HCT116 (cell line): ENCODE results near the gene STARD7. TPM values are rescaled to one million over a fixed set of nuclear protein-coding genes. Genes with fewer than 3 reads are reported as not detected.

Source experiments
- ATAC-seq: fragments of 200-7000 bp; cut with Tn5 transposase; 2 replicates; pipeline ENCODE4 v1.9.1; 2020; ENCODE audit warnings: mild to moderate bottlenecking, moderate library complexity
- BruUV-seq: library from RNA; stranded (reverse); fragments of 400-500 nt; replicated peaks from 2 replicates; lab custom pipeline; 2021; lab: Mats Ljungman, UMichigan
- CTCF ChIA-PET: fragments of 300-600 bp; sonication (Branson Sonifier 250); formaldehyde crosslinking; loops from one replicate; lab custom pipeline; 2021; ENCODE audit warnings: antibody characterized with exemption; lab: Charles Lee
- POLR2A ChIA-PET: fragments of 300-600, 350-600 bp; sonication (Branson Sonifier 250); formaldehyde crosslinking; loops from one replicate; lab custom pipeline; 2021; ENCODE audit warnings: antibody characterized with exemption; lab: Charles Lee
- RAD21 ChIA-PET, 2 experiments: fragments of 300-600 bp; sonication (Branson Sonifier 250); formaldehyde crosslinking; loops; one replicate each; lab custom pipeline; 2023; ENCODE audit warnings: low total read pairs in 2 of 2; ENCODE audit not compliant: uncharacterized antibody in 2 of 2, unreplicated experiment in 2 of 2, low non-redundant PET in 1 of 2; lab: Charles Lee
- DNase-seq: peaks from one replicate; pipeline ENCODE4 v3.0.0-alpha.2; 2010; ENCODE audit warnings: low read depth, low spot score
- H2AFZ ChIP-seq: fragments of 200-600 bp; shearing (Covaris generic), sonication (generic); 2 replicates; pipeline ENCODE4 v1.6.1; 2017; ENCODE audit warnings: low read depth, mixed run types, mixed read lengths, antibody characterized with exemption, low read length; ENCODE audit not compliant: poor library complexity, severe bottlenecking
- H3K27ac ChIP-seq: 2 replicates; pipeline ENCODE4 v1.5.1; 2012; ENCODE audit warnings: low read depth, low read length
- H3K27me3 ChIP-seq: fragments of 200-600 bp; sonication (generic); 2 replicates; pipeline ENCODE4 v1.6.1; 2016; ENCODE audit warnings: mixed run types, low read length, mixed read lengths; ENCODE audit not compliant: insufficient read depth
- H3K36me3 ChIP-seq, 2 experiments: fragments of 200-500 bp in 1 of 2; fragments of 200-600 bp in 1 of 2; sonication (Bioruptor generic) in 1 of 2; sonication (generic) in 1 of 2; 2 replicates each; pipeline versions ENCODE4 v1.5.1 to v1.6.1; 2014 to 2016; ENCODE audit warnings: low read length in 2 of 2, inconsistent platforms in 1 of 2, mixed read lengths in 1 of 2, mixed run types in 1 of 2; ENCODE audit not compliant: insufficient read depth in 2 of 2, control insufficient read depth in 1 of 2
- H3K4me1 ChIP-seq, 2 experiments: fragments of 200-600 bp in 1 of 2; sonication (generic) in 1 of 2; 2 replicates each; pipeline versions ENCODE4 v1.5.1 to v1.6.1; 2012 to 2017; ENCODE audit warnings: low read length in 2 of 2, inconsistent platforms in 1 of 2, mild to moderate bottlenecking in 1 of 2, mixed read lengths in 1 of 2, mixed run types in 1 of 2, moderate library complexity in 1 of 2; ENCODE audit not compliant: insufficient read depth in 2 of 2, control insufficient read depth in 1 of 2
- H3K4me2 ChIP-seq: fragments of 200-600 bp; sonication (generic); 2 replicates; pipeline ENCODE4 v1.6.1; 2017; ENCODE audit warnings: mixed run types, low read length, mixed read lengths
- H3K4me3 ChIP-seq, 2 experiments: fragments of 200-600 bp in 1 of 2; sonication (generic) in 1 of 2; replicated peaks in 1 of 2; 2 replicates each; pipeline ENCODE4 v1.5.1; 2011 to 2016; ENCODE audit warnings: low read length in 2 of 2, control low read depth in 1 of 2, low read depth in 1 of 2, mild to moderate bottlenecking in 1 of 2, mixed read lengths in 1 of 2, mixed run types in 1 of 2
- H3K79me2 ChIP-seq: fragments of 200-600 bp; sonication (generic); 2 replicates; pipeline ENCODE4 v1.6.1; 2017; ENCODE audit warnings: mild to moderate bottlenecking, mixed run types, low read length, moderate library complexity, mixed read lengths; ENCODE audit not compliant: insufficient read depth
- H3K9ac ChIP-seq: fragments of 200-600 bp; sonication (generic); 2 replicates; pipeline ENCODE4 v1.6.1; 2016; ENCODE audit warnings: low read length, mixed read lengths
- H3K9me2 ChIP-seq: fragments of 200-600 bp; sonication (generic), shearing (Covaris generic); 2 replicates; pipeline ENCODE4 v1.6.1; 2017; ENCODE audit warnings: mixed run types, mild to moderate bottlenecking, moderate library complexity; ENCODE audit not compliant: insufficient read depth
- H3K9me3 ChIP-seq, 2 experiments: fragments of 200-500 bp in 1 of 2; fragments of 200-600 bp in 1 of 2; sonication (Bioruptor generic) in 1 of 2; sonication (generic) in 1 of 2; 2 replicates each; pipeline ENCODE4 v1.6.1; 2014 to 2017; ENCODE audit warnings: low read length in 2 of 2, mixed read lengths in 2 of 2, inconsistent platforms in 1 of 2, low read depth in 1 of 2, mild to moderate bottlenecking in 1 of 2, mixed run types in 1 of 2, moderate library complexity in 1 of 2; ENCODE audit not compliant: control insufficient read depth in 1 of 2, insufficient read depth in 1 of 2
- H4K20me1 ChIP-seq: fragments of 200-600 bp; sonication (generic), shearing (Covaris generic); 2 replicates; pipeline ENCODE4 v1.6.1; 2017; ENCODE audit warnings: mixed run types, mild to moderate bottlenecking, moderate library complexity; ENCODE audit not compliant: insufficient read depth
- ATF3 ChIP-seq: IDR thresholded peaks from 2 replicates; pipeline ENCODE4 v1.6.1; 2012
- CBX3 ChIP-seq: IDR thresholded peaks from 2 replicates; pipeline ENCODE4 v1.6.1; 2012; ENCODE audit warnings: low read depth
- CTCF ChIP-seq, 3 experiments: fragments of 200-600 bp in 1 of 3; sonication (generic) in 1 of 3; IDR thresholded peaks in 2 of 3; conservative IDR thresholded peaks in 1 of 3; 2 replicates each; pipeline ENCODE4 v1.5.1; 2012 to 2017; ENCODE audit warnings: low read depth in 2 of 3, low read length in 2 of 3, antibody characterized with exemption in 1 of 3, borderline replicate concordance in 1 of 3, control low read depth in 1 of 3, mild to moderate bottlenecking in 1 of 3, mixed read lengths in 1 of 3, mixed run types in 1 of 3, moderate library complexity in 1 of 3; ENCODE audit not compliant: insufficient read depth in 1 of 3
- EGR1 ChIP-seq: IDR thresholded peaks from 2 replicates; pipeline ENCODE4 v1.6.1; 2012; ENCODE audit warnings: low read depth
- EZH2phosphoT487 ChIP-seq: fragments of 200-600 bp; IDR thresholded peaks from 2 replicates; pipeline ENCODE4 v1.6.1; 2018; ENCODE audit warnings: antibody characterized with exemption, borderline replicate concordance
- FOSL1 ChIP-seq: IDR thresholded peaks from 2 replicates; pipeline ENCODE4 v1.6.1; 2012; ENCODE audit warnings: low read depth
- JUND ChIP-seq: IDR thresholded peaks from 2 replicates; pipeline ENCODE4 v1.6.1; 2012
- MAX ChIP-seq: IDR thresholded peaks from 2 replicates; pipeline ENCODE4 v1.6.1; 2012
- POLR2A ChIP-seq: IDR thresholded peaks from 2 replicates; pipeline ENCODE4 v1.7.0; 2011; ENCODE audit warnings: borderline replicate concordance; ENCODE audit not compliant: insufficient read depth, insufficient read length; ENCODE audit errors: extremely low read depth
- POLR2AphosphoS5 ChIP-seq: IDR thresholded peaks from 2 replicates; pipeline ENCODE4 v1.6.1; 2011; ENCODE audit warnings: mild to moderate bottlenecking, low read depth, low read length, moderate library complexity
- RAD21 ChIP-seq: IDR thresholded peaks from 2 replicates; pipeline ENCODE4 v1.6.1; 2012; ENCODE audit warnings: low read depth, mild to moderate bottlenecking
- REST ChIP-seq: IDR thresholded peaks from 2 replicates; pipeline ENCODE4 v1.6.1; 2012; ENCODE audit warnings: low read depth
- SIN3A ChIP-seq: IDR thresholded peaks from 2 replicates; pipeline ENCODE4 v1.6.1; 2012; ENCODE audit warnings: low read depth
- SP1 ChIP-seq: IDR thresholded peaks from 2 replicates; pipeline ENCODE4 v1.6.1; 2012; ENCODE audit warnings: low read depth
- SRF ChIP-seq: IDR thresholded peaks from 2 replicates; pipeline ENCODE4 v1.6.1; 2012; ENCODE audit warnings: low read depth
- TCF7L2 ChIP-seq: IDR thresholded peaks from 2 replicates; pipeline ENCODE4 v1.7.0; 2011; ENCODE audit warnings: borderline replicate concordance, inconsistent platforms; ENCODE audit not compliant: insufficient read depth, insufficient read length; ENCODE audit errors: extremely low read depth
- YY1 ChIP-seq: IDR thresholded peaks from 2 replicates; pipeline ENCODE4 v1.6.1; 2011; ENCODE audit warnings: low read length, low read depth, moderate library complexity, mild to moderate bottlenecking; ENCODE audit not compliant: insufficient replicate concordance; ENCODE audit errors: extremely low read depth
- ZBTB33 ChIP-seq: IDR thresholded peaks from 2 replicates; pipeline ENCODE4 v1.6.1; 2011; ENCODE audit warnings: mild to moderate bottlenecking, low read length, moderate library complexity; ENCODE audit not compliant: insufficient replicate concordance; ENCODE audit errors: extremely low read depth
- ZFX ChIP-seq: fragments of 450-650 bp; IDR thresholded peaks from 2 replicates; pipeline ENCODE4 v1.6.1; 2017
- ZNF274 ChIP-seq: fragments of 200-500 bp; sonication (Bioruptor generic); IDR thresholded peaks from 2 replicates; pipeline ENCODE4 v1.6.1; 2014; ENCODE audit warnings: mild to moderate bottlenecking, low read depth, low read length, inconsistent platforms
- intact Hi-C: fragments of 100-400 bp; cut with micrococcal nuclease; formaldehyde crosslinking; loops from 2 replicates; pipeline ENCODE4 v1.10.0; 2022
- total RNA-seq: library from RNA; stranded (reverse); gene quantifications from one replicate; pipeline ENCODE4 v1.2.1, GENCODE V29; 2021; ENCODE audit not compliant: unreplicated experiment

STARD7 gene
- total RNA-seq, 1 experiment from 2014 or later, result 160 TPM

GRCh38 chr2:96156926-96157648, 51.5 kb downstream of the STARD7 start:
- ChIA-PET POLR2A (no interaction called here), CTCF (no interaction called here), RAD21 (no interaction called here)
- DNase-seq, result no peak
- Histone ChIP-seq H3K27ac (no peak overlapping the region), H3K27me3 (no peaks in the 10 kb centered on the region), H3K36me3 (no peaks in the 10 kb centered on the region), H3K79me2 (no peaks in the 10 kb centered on the region), H3K4me2 (no peak overlapping the region), H3K9me2 (no peaks in the 10 kb centered on the region), H3K9ac (no peak overlapping the region), H2AFZ (no peak overlapping the region), H3K9me3 (no peaks in the 10 kb centered on the region), H4K20me1 (no peaks in the 10 kb centered on the region), H3K4me1 (no peaks in the 10 kb centered on the region), H3K4me3 (no peak overlapping the region)
- no TSS peak for BruUV-seq
- intact Hi-C loops, result no loop called here
- TF ChIP-seq EZH2phosphoT487, result no peak
- no peak for TF ChIP-seq SP1
- TF ChIP-seq JUND, result no peak
- no peak for TF ChIP-seq SIN3A
- no peak for TF ChIP-seq SRF
- TF ChIP-seq POLR2A, result no peak
- no peak for TF ChIP-seq POLR2AphosphoS5
- TF ChIP-seq RAD21, result no peak
- TF ChIP-seq FOSL1, result no peak
- TF ChIP-seq TCF7L2, result no peak
- no peak for TF ChIP-seq ZFX
- TF ChIP-seq YY1, result no peak
- no peak for TF ChIP-seq REST
- no peak for TF ChIP-seq ZBTB33
- TF ChIP-seq MAX, result no peak
- TF ChIP-seq ZNF274, result no peak
- no peak for TF ChIP-seq ATF3
- TF ChIP-seq CBX3, result no peak
- no peak for TF ChIP-seq EGR1
- no peak for TF ChIP-seq CTCF (IDR thresholded peaks at IDR 0.05 in 2 of 3, conservative IDR thresholded peaks at IDR 0.05 in 1 of 3; ENCODE audit: borderline replicate concordance in 1 of 3, insufficient read depth in 1 of 3, low read depth in 2 of 3, low read length in 2 of 3)
- ATAC-seq, result no peak
